Naive B cell (primary cell): ENCODE results near the gene ZSCAN5C. TPM values are rescaled to one million over a fixed set of nuclear protein-coding genes. Genes with fewer than 3 reads are reported as not detected.

Source experiments
- ATAC-seq, 2 donors: fragments of 150-1000 bp; cut with Tn5 transposase; 2 replicates each; pipeline ENCODE4 v1.10.0; 2021; ENCODE audit warnings: low read depth in 2 of 2, mild to moderate bottlenecking in 2 of 2, moderate library complexity in 2 of 2
- DNase-seq: peaks from one replicate; pipeline ENCODE4 v3.0.0; 2022
- H3K27ac Mint-ChIP-seq, 6 donors: one replicate each; pipeline ENCODE4 v1.8.0; 2020 to 2022; ENCODE audit warnings: mild to moderate bottlenecking in 6 of 6, mixed read lengths in 6 of 6, moderate library complexity in 5 of 6, inconsistent platforms in 2 of 6
- H3K27me3 Mint-ChIP-seq, 3 donors: one replicate each; pipeline ENCODE4 v1.8.0; 2021 to 2022; ENCODE audit warnings: mixed read lengths in 3 of 3, mild to moderate bottlenecking in 1 of 3
- H3K36me3 Mint-ChIP-seq, 2 donors: one replicate each; pipeline ENCODE4 v1.8.0; 2020 to 2022; ENCODE audit warnings: mixed read lengths in 2 of 2, inconsistent platforms in 1 of 2, mild to moderate bottlenecking in 1 of 2
- H3K4me1 Mint-ChIP-seq, 3 donors: one replicate each; pipeline ENCODE4 v1.8.0; 2020 to 2022; ENCODE audit warnings: mixed read lengths in 3 of 3, inconsistent platforms in 1 of 3, mild to moderate bottlenecking in 1 of 3, moderate library complexity in 1 of 3
- H3K4me3 Mint-ChIP-seq, 8 donors: one replicate each; pipeline ENCODE4 v1.8.0; 2020 to 2022; ENCODE audit warnings: mild to moderate bottlenecking in 8 of 8, mixed read lengths in 8 of 8, moderate library complexity in 8 of 8, inconsistent platforms in 2 of 8
- H3K9me3 Mint-ChIP-seq, 7 donors: one replicate each; pipeline ENCODE4 v1.8.0; 2020 to 2022; ENCODE audit warnings: mixed read lengths in 7 of 7, mild to moderate bottlenecking in 5 of 7, inconsistent platforms in 2 of 7, moderate library complexity in 1 of 7
- polyA plus RNA-seq, 6 donors: library from polyadenylated mRNA; unstranded; fragments of 300-500 nt; fragmentation: Illumina TruSeq; gene quantifications; one replicate each; pipeline ENCODE4 v1.2.3, GENCODE V29; 2021; ENCODE audit warnings: low read depth in 6 of 6

The ZSCAN5C gene
- under 1 TPM in 1 of 6 donors, not detected in 5; 0.15 TPM for polyA plus RNA-seq

- Mint-ChIP-seq H3K27me3 (peaks cover 3 to 20% (median 10%) of the 10 kb centered on the region in 3 donors), H3K36me3 (no peaks in the 10 kb centered on the region), H3K4me1 (peaks cover 0 to 5% (median 0%) of the 10 kb centered on the region in 3 donors), H3K27ac (no peak within 1 kb of the TSS), H3K9me3 (no peaks in the 10 kb centered on the region), H3K4me3 (no peak within 1 kb of the TSS)
- DNase-seq (no peak), ATAC-seq (no peak)
Observed at GRCh38 chr19:56201973-56202372, at the start of gene ZSCAN5C. Gene ZSCAN5C, plus strand, starts transcription at chr19:56202273. Its CDS starts 3,641 bp downstream, at chr19:56205914.

GRCh38 chr19:56152644-56153043 is 49.4 kb upstream of the ZSCAN5C start:
- H3K4me3 Mint-ChIP-seq: no peak overlapping the region
- H3K9me3 Mint-ChIP-seq: peaks cover 0 to 2% (median 0%) of the 10 kb centered on the region in 7 donors
- ATAC-seq (no peak), DNase-seq (no peak)
- H3K4me1 Mint-ChIP-seq: peaks cover 11 to 14% (median 14%) of the 10 kb centered on the region in 3 donors
- peaks cover 0 to 11% of the 10 kb centered on the region in 2 donors for H3K36me3 Mint-ChIP-seq
- H3K27ac Mint-ChIP-seq: peak overlapping the region in 1 of 6 donors; percentile 63
- no peaks in the 10 kb centered on the region for H3K27me3 Mint-ChIP-seq

GRCh38 chr19:56153507-56153906 is 48.6 kb upstream of the ZSCAN5C start:
- ATAC-seq: no peak
- no peak for DNase-seq
- peak overlapping the region in 4 of 6 donors; percentile 12 to 65 (median 19) for H3K27ac Mint-ChIP-seq
- H3K4me3 Mint-ChIP-seq: no peak overlapping the region
- H3K4me1 Mint-ChIP-seq: peaks cover 11 to 14% (median 14%) of the 10 kb centered on the region in 3 donors
- peaks cover 0 to 2% (median 0%) of the 10 kb centered on the region in 7 donors for H3K9me3 Mint-ChIP-seq
- H3K36me3 Mint-ChIP-seq: peaks cover 0 to 14% of the 10 kb centered on the region in 2 donors
- H3K27me3 Mint-ChIP-seq: no peaks in the 10 kb centered on the region

- Mint-ChIP-seq H3K27me3 (no peaks in the 10 kb centered on the region), H3K27ac (peak overlapping the region in 1 of 6 donors; percentile 38), H3K4me1 (peaks cover 14 to 16% (median 14%) of the 10 kb centered on the region in 3 donors), H3K36me3 (peaks cover 0 to 21% of the 10 kb centered on the region in 2 donors), H3K4me3 (no peak overlapping the region), H3K9me3 (no peaks in the 10 kb centered on the region)
- ATAC-seq: no peak
- DNase-seq: no peak
Observed at GRCh38 chr19:56155124-56155687, 46.9 kb upstream of the ZSCAN5C start.

- DNase-seq (no peak), ATAC-seq (no peak)
- Mint-ChIP-seq H3K9me3 (no peaks in the 10 kb centered on the region), H3K27me3 (no peaks in the 10 kb centered on the region), H3K4me3 (no peak overlapping the region), H3K4me1 (peaks cover 10 to 14% (median 13%) of the 10 kb centered on the region in 3 donors), H3K36me3 (peaks cover 0 to 23% of the 10 kb centered on the region in 2 donors), H3K27ac (no peak overlapping the region)
Observed at GRCh38 chr19:56156768-56157167, 45.3 kb upstream of the ZSCAN5C start.

- Mint-ChIP-seq H3K27ac (no peak overlapping the region), H3K9me3 (peaks cover 0 to under 1% (median 0%) of the 10 kb centered on the region in 7 donors), H3K27me3 (no peaks in the 10 kb centered on the region), H3K36me3 (peaks cover 0 to 23% of the 10 kb centered on the region in 2 donors), H3K4me3 (no peak overlapping the region), H3K4me1 (peaks cover 4 to 11% (median 7%) of the 10 kb centered on the region in 3 donors)
- DNase-seq: no peak
- no peak for ATAC-seq
Observed at GRCh38 chr19:56158170-56158757, 43.8 kb upstream of the ZSCAN5C start.

GRCh38 chr19:56159009-56159559 is 43.0 kb upstream of the ZSCAN5C start:
- no peak for DNase-seq
- no peak for ATAC-seq
- Mint-ChIP-seq H3K36me3 (peaks cover 0 to 23% of the 10 kb centered on the region in 2 donors), H3K4me1 (peaks cover 0 to 8% (median 2%) of the 10 kb centered on the region in 3 donors), H3K4me3 (no peak overlapping the region), H3K9me3 (peaks cover 0 to 2% (median 0%) of the 10 kb centered on the region in 7 donors), H3K27me3 (peaks cover 0 to 2% (median 0%) of the 10 kb centered on the region in 3 donors), H3K27ac (no peak overlapping the region)

GRCh38 chr19:56159622-56160271 is 42.3 kb upstream of the ZSCAN5C start:
- ATAC-seq (no peak), DNase-seq (no peak)
- Mint-ChIP-seq H3K27me3 (peaks cover under 1 to 8% (median 3%) of the 10 kb centered on the region in 3 donors), H3K4me1 (peaks cover 0 to 8% (median 2%) of the 10 kb centered on the region in 3 donors), H3K9me3 (peaks cover 0 to 2% (median 0%) of the 10 kb centered on the region in 7 donors), H3K4me3 (no peak overlapping the region), H3K27ac (no peak overlapping the region), H3K36me3 (peaks cover 0 to 23% of the 10 kb centered on the region in 2 donors)

GRCh38 chr19:56161534-56161933 is 40.5 kb upstream of the ZSCAN5C start:
- DNase-seq (no peak), ATAC-seq (no peak)
- H3K4me1 Mint-ChIP-seq: peaks cover 2 to 8% (median 4%) of the 10 kb centered on the region in 3 donors
- peaks cover 0 to 2% (median 0%) of the 10 kb centered on the region in 7 donors for H3K9me3 Mint-ChIP-seq
- H3K27ac Mint-ChIP-seq: peak overlapping the region in 1 of 6 donors; percentile 33
- H3K4me3 Mint-ChIP-seq: no peak overlapping the region
- H3K27me3 Mint-ChIP-seq: peaks cover 4 to 20% (median 8%) of the 10 kb centered on the region in 3 donors
- H3K36me3 Mint-ChIP-seq: peaks cover 0 to 23% of the 10 kb centered on the region in 2 donors

- Mint-ChIP-seq H3K4me3 (no peak overlapping the region), H3K4me1 (peaks cover 2 to 8% (median 4%) of the 10 kb centered on the region in 3 donors), H3K27me3 (peaks cover 4 to 22% (median 8%) of the 10 kb centered on the region in 3 donors), H3K9me3 (peaks cover 0 to 2% (median 0%) of the 10 kb centered on the region in 7 donors), H3K36me3 (peaks cover 0 to 23% of the 10 kb centered on the region in 2 donors), H3K27ac (peak overlapping the region in 1 of 6 donors; percentile 68)
- ATAC-seq: no peak
- DNase-seq: no peak
Observed at GRCh38 chr19:56162258-56162657, 39.8 kb upstream of the ZSCAN5C start.

- peak overlapping the region in 1 of 6 donors; percentile 53 for H3K27ac Mint-ChIP-seq
Observed at GRCh38 chr19:56163097-56163496, 39.0 kb upstream of the ZSCAN5C start.

GRCh38 chr19:56167064-56167578 is 35.0 kb upstream of the ZSCAN5C start:
- Mint-ChIP-seq H3K4me3 (no peak overlapping the region), H3K4me1 (peaks cover 2 to 10% (median 4%) of the 10 kb centered on the region in 3 donors), H3K27ac (no peak overlapping the region), H3K27me3 (peaks cover 4 to 39% (median 16%) of the 10 kb centered on the region in 3 donors), H3K36me3 (no peaks in the 10 kb centered on the region), H3K9me3 (peaks cover 0 to 2% (median 0%) of the 10 kb centered on the region in 7 donors)
- DNase-seq (no peak), ATAC-seq (no peak)

More at GRCh38 chr19:56163097-56163496, 39.0 kb upstream of the ZSCAN5C start:
- Mint-ChIP-seq H3K27me3 (peaks cover 4 to 25% (median 8%) of the 10 kb centered on the region in 3 donors), H3K9me3 (peaks cover 0 to 2% (median 0%) of the 10 kb centered on the region in 7 donors), H3K4me3 (no peak overlapping the region), H3K4me1 (peaks cover 2 to 8% (median 4%) of the 10 kb centered on the region in 3 donors), H3K36me3 (peaks cover 0 to 23% of the 10 kb centered on the region in 2 donors)
- ATAC-seq (no peak), DNase-seq (no peak)

- Mint-ChIP-seq H3K4me1 (peaks cover 0 to 5% (median 4%) of the 10 kb centered on the region in 3 donors), H3K27me3 (peaks cover 0 to 44% (median 22%) of the 10 kb centered on the region in 3 donors), H3K36me3 (no peaks in the 10 kb centered on the region), H3K4me3 (no peak overlapping the region), H3K9me3 (no peaks in the 10 kb centered on the region), H3K27ac (no peak overlapping the region)
- no peak for ATAC-seq
- DNase-seq: no peak
Observed at GRCh38 chr19:56170261-56170660, 31.8 kb upstream of the ZSCAN5C start.
